ENCODE measurements around the gene ADRA2B.
"Not testable (repeated sequence)": the region's sequence is repeated elsewhere in the genome, so short reads cannot be mapped to it uniquely, and the experiment has no call there.

The ADRA2B gene

GRCh38 chr2:96088340-96089335, 27.7 kb downstream of the ADRA2B start:
- no peak for DNase-seq (ENCODE audit: low spot score)

GRCh38 chr2:96087130-96087529, 29.2 kb downstream of the ADRA2B start:
- no peak for DNase-seq (ENCODE audit: low spot score)

- no peak for DNase-seq (ENCODE audit: low spot score)
Measured at GRCh38 chr2:96085541-96086355, 30.6 kb downstream of the ADRA2B start.

GRCh38 chr2:96084858-96085518, 31.4 kb downstream of the ADRA2B start:
- not testable (repeated sequence) for DNase-seq (ENCODE audit: low spot score)

DNA sequence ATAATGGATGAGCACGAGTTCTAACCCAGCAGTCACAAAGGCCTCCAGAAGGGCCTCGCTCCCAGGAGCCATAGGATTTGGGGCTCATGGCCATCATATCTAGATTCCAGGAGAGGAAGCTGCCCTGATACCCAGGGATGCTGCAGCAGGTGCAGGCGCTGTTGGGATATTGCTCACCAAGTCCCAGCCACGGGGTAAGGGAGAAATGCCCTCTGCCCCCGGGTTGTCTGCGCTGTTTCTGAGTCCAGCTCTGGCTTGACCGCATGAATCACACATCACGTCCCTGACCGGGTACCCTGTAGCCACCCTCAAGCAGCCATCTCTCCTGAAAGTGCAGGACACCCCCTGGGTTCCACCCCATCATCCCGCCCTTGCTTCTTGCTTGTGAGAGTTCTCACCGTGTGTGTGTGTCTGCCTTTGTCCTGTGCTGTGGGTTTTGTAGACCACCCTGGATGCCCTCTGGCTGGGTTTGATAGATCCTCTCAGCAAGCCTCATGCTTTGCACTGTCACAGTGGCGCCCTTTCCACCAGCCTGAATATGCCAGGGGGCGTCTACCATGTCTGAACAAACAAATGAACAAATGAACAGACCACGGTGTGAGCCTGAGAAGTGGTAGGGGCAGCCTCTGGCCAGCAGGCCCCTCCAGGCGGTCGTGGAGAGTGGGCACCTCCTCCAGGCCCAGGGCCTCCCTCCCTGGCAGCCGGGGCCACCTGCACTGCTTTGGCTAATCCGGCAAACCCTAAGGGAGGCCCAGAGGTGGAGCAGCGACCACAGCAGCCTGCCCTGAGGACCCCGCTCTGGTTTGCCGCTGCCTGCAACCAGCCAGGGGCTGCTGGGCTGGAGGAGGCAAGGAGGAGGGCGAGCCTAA, 32.1 kb downstream of the ADRA2B start:
- no peak for DNase-seq (ENCODE audit: low spot score)

- no peak for DNase-seq (ENCODE audit: low spot score)
Measured at GRCh38 chr2:96083064-96083939, 33.1 kb downstream of the ADRA2B start.

GRCh38 chr2:96082211-96083063, 33.9 kb downstream of the ADRA2B start:
- no peak for DNase-seq (ENCODE audit: low spot score)

DNA sequence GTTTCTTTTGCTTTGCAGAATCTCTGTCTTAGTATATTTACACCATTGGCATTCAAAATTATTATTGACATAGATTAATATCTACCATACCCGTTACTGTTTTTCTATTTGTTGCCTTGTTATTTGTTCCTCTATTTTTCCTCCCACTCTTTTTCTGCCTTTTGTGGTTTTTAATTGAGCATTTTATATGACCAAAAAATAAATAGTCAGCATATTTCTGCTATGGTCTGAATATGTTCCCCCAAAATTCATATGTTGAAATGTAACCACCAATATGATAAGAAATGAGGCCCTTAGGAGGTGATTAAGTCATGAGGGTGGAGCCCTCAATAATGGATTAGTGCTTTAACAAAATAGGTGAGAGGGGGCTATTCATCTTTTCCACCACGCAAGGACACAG, 35.3 kb downstream of the ADRA2B start:
- no peak for DNase-seq (ENCODE audit: low spot score)

DNA sequence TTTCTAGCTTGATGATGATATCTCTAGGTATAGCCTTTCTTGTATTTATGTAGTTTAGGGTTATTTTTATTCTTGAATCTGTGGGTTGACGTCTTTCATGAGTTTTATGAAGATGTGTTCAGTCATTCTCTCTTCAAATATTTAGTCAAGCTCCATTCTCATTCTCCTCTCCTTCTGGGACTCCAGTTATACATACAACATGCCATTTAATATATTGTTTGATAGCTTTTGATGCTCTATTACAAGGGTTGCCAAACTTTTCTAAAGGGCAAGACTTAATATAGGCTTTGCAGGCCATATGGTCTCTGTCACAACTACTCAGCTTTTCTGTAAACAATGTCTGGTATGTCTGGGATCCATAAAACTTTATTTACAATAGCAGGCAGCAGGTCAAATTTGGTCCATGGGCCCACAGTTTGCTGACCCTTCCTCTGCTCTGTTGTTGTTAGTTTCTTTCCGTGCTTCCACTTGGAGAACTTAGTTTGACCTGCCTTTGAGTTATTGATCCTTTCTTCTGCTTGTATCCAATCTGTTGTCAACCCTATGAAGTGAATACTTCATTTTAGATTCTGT, 41.1 kb downstream of the ADRA2B start:
- DNase-seq (ENCODE audit: low spot score): no peak

GRCh38 chr2:96074156-96074555, 42.2 kb downstream of the ADRA2B start:
- no peak for DNase-seq (ENCODE audit: low spot score)

GRCh38 chr2:96073170-96073775, 43.1 kb downstream of the ADRA2B start:
- no peak for DNase-seq (ENCODE audit: low spot score)

GRCh38 chr2:96072746-96073145, 43.6 kb downstream of the ADRA2B start:
- DNase-seq (ENCODE audit: low spot score): no peak

GRCh38 chr2:96071977-96072491, 44.3 kb downstream of the ADRA2B start:
- DNase-seq (ENCODE audit: low spot score): not testable (repeated sequence)

DNA sequence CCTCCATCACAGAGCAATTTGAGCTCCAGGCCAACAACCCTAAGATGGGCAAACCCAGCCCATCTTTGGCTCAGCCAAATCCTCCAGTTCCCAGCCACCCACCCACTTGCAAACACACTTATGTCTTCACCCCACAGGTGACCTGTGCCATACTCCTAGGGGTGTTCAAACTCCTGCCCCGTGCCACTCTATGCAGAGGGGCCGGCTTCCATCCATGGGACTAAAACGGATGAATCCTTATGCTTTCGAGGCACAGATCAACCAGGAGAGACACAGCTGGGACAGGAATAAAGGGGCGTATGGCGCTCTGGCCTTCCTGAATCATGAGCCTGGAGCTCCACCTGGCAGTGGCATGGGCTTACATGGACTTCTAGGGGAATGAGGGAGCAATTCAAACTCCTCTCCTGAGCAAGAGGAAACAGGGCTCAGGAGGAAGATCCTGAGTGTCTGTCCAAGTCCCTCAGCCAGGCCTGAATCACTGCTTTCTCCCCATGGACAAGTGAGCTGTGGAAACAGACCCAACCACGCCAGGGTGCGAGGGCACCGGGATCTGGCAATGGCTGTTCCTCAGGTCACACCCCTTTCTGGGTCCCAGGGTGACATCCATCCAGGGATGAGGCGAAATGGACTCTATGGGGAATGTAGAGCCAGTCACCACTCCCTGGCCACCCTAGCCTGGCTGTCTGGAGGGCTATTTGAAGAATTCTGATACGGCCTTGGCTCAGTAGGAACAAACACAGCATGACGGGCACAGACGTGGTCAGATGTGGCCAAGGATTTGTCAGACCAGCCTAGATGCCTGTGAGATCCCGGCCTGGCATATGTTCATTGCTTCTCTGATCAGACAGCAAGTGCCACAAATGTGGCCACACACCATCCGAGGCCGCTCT, 45.0 kb downstream of the ADRA2B start:
- DNase-seq (ENCODE audit: low spot score): not testable (repeated sequence)

DNA sequence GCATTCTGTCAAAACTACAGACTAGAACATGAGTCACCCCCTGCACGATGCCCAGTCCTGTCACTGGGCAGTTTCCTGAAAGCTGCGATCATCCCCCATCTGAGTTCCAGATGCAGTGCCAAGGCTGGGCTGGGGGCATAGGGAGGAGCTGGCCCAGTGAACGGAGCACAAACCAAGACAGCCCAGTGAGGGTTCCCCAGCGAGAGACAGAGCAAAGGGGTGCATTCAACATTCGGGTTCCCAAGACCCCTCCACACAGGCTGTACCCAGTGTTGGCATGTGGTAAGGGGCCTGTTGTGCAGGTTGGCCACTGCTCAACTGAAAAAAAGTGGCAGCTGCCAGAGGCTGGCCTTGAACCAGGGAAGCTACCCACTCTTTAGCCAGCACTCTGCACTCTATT, 46.0 kb downstream of the ADRA2B start:
- not testable (repeated sequence) for DNase-seq (ENCODE audit: low spot score)

DNA sequence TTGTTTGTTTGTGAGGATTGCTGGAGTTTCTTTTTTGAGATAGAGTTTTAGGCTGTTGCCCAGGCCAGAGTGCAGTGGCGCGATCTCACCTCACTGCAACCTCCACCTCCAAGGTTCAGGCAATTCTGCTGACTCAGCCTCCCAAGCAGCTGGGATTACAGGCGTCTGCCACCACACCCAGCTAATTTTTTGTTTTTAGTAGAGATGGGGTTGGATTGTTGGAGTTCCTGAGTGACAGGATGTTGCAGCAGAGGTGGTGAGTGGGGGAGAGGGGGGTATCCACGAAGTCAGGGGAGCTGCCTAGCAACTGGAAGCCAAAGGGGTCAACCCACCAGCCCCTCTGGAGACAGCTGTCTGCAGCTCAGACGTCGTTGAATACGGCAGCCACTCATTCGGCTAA, 46.5 kb downstream of the ADRA2B start:
- DNase-seq (ENCODE audit: low spot score): not testable (repeated sequence)

DNA sequence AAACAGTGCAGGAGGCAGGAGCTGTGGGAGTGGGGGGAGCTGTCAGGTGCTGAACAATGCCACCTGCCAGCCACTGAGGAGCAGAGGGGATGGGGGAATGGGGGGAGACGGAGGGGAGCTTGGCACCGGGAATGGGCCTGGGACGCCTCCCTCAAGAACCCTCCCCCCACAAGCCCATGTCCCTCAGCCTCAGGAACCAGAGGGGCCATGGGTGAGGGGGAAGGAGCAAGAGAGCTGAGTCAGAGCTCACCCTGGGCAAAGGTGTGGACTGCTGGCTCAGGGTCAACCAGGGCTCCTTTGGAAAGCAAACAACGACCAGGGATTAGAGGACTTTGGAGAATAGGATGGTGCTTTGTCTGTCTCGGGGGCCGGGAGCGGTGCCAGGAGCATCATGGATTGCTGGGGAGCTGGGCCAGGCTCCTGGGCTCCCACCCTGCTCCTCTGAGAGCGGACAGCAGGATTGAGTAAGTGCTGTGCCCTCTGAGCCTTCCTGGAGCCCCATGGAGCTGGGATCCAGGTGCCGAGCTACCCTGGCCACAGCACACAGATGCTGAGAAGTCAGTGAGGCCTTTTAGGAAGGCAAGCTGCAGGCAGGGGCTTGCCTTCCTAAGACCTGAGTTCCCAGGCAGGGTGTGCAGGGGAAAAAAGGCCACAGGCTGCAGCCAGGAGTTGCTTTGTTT, 48.3 kb downstream of the ADRA2B start:
- not testable (repeated sequence) for DNase-seq (ENCODE audit: low spot score)
